ENCODE measurements around the gene SMIM12.

Gene SMIM12

GRCh38 chr1:34871443-34872132, 12.0 kb upstream of the SMIM12 start:
- no peak for DNase-seq

GRCh38 chr1:34870395-34870794, 10.8 kb upstream of the SMIM12 start:
- DNase-seq, result no peak

GRCh38 chr1:34869760-34870159, 10.2 kb upstream of the SMIM12 start:
- DNase-seq, result no peak

GRCh38 chr1:34868230-34869049, 8.9 kb upstream of the SMIM12 start:
- no peak for DNase-seq

- DNase-seq, result no peak
Observed at GRCh38 chr1:34867415-34867814, 7.9 kb upstream of the SMIM12 start.

GRCh38 chr1:34866762-34867109, 7.2 kb upstream of the SMIM12 start:
- no peak for DNase-seq

GRCh38 chr1:34865981-34866761, 6.6 kb upstream of the SMIM12 start:
- peak; percentile 94 for DNase-seq

- no peak for DNase-seq
Observed at GRCh38 chr1:34865573-34865972, 6.0 kb upstream of the SMIM12 start.

- DNase-seq, result no peak
Observed at GRCh38 chr1:34864759-34865158, 5.2 kb upstream of the SMIM12 start.

GRCh38 chr1:34863501-34863900, 4.0 kb upstream of the SMIM12 start:
- DNase-seq, result peak; percentile 38

- DNase-seq, result peak; percentile 45
Observed at GRCh38 chr1:34858901-34859445, 576 bp downstream of the SMIM12 start.

GRCh38 chr1:34856697-34857096, 2.9 kb downstream of the SMIM12 start:
- DNase-seq, result no peak

- DNase-seq, result peak; percentile 94
Observed at GRCh38 chr1:34852677-34853217, 6.8 kb downstream of the SMIM12 start.

- DNase-seq, result no peak
Observed at GRCh38 chr1:34851431-34852105, 8.0 kb downstream of the SMIM12 start.

- no peak for DNase-seq
Observed at GRCh38 chr1:34850382-34850781, 9.2 kb downstream of the SMIM12 start.

GRCh38 chr1:34847094-34847493, 12.5 kb downstream of the SMIM12 start:
- no peak for DNase-seq

- no peak for DNase-seq
Observed at GRCh38 chr1:34846265-34846664, 13.3 kb downstream of the SMIM12 start.

- no peak for DNase-seq
Observed at GRCh38 chr1:34845131-34845901, 14.2 kb downstream of the SMIM12 start.

- no peak for DNase-seq
Observed at GRCh38 chr1:34844252-34844634, 15.3 kb downstream of the SMIM12 start.

- no peak for DNase-seq
Observed at GRCh38 chr1:34843392-34844251, 15.9 kb downstream of the SMIM12 start.

GRCh38 chr1:34842952-34843371, 16.6 kb downstream of the SMIM12 start:
- no peak for DNase-seq

Data from CD4-positive, alpha-beta T cell treated with Interleukin-10 for 1 hour (primary cell).